Fibroblast of lung (primary cell): Measurements from ENCODE around the gene KASH5. TPM values are rescaled to one million over a fixed set of nuclear protein-coding genes. Genes with fewer than 3 reads are reported as not detected.

Experiments used
- DNase-seq, 2 donors: peaks; one replicate each; pipeline versions ENCODE4 v3.0.0 to v3.0.0-alpha.2; 2010; ENCODE audit warnings: low read depth in 2 of 2
- H2AFZ ChIP-seq: 2 replicates; pipeline ENCODE4 v1.5.1; 2012; ENCODE audit warnings: low read length, control low read depth, inconsistent platforms
- H3K27ac ChIP-seq: 2 replicates; pipeline ENCODE4 v1.5.1; 2011; ENCODE audit warnings: low read length, control low read depth; ENCODE audit not compliant: insufficient read depth
- H3K27me3 ChIP-seq: 2 replicates; pipeline ENCODE4 v1.5.1; 2011; ENCODE audit warnings: mild to moderate bottlenecking, low read length; ENCODE audit not compliant: control insufficient read depth, insufficient read depth
- H3K36me3 ChIP-seq: 2 replicates; pipeline ENCODE4 v1.5.1; 2011; ENCODE audit warnings: low read length; ENCODE audit not compliant: control insufficient read depth, insufficient read depth
- H3K4me1 ChIP-seq: 2 replicates; pipeline ENCODE4 v1.5.1; 2011; ENCODE audit warnings: low read length; ENCODE audit not compliant: control insufficient read depth, insufficient read depth; ENCODE audit errors: extremely low read depth
- H3K4me2 ChIP-seq: 2 replicates; pipeline ENCODE4 v1.5.1; 2011; ENCODE audit warnings: low read length, control low read depth; ENCODE audit not compliant: insufficient read depth; ENCODE audit errors: extremely low read depth
- H3K4me3 ChIP-seq, 4 experiments: fragments of 200-600 bp in 1 of 4; sonication (generic) in 1 of 4; replicated peaks in 1 of 4; 2 replicates each; pipeline ENCODE4 v1.5.1; 2011 to 2016; ENCODE audit warnings: low read length in 4 of 4, low read depth in 3 of 4, mild to moderate bottlenecking in 3 of 4, control low read depth in 2 of 4, inconsistent platforms in 1 of 4, mixed read lengths in 1 of 4; ENCODE audit not compliant: insufficient read depth in 1 of 4; ENCODE audit errors: control extremely low read depth in 1 of 4
- H3K79me2 ChIP-seq: 2 replicates; pipeline ENCODE4 v1.5.1; 2012; ENCODE audit warnings: mild to moderate bottlenecking, low read length, inconsistent platforms; ENCODE audit not compliant: control insufficient read depth, insufficient read depth
- H3K9ac ChIP-seq: 2 replicates; pipeline ENCODE4 v1.5.1; 2011; ENCODE audit warnings: mild to moderate bottlenecking, low read length, control low read depth; ENCODE audit not compliant: insufficient read depth
- H3K9me3 ChIP-seq: 2 replicates; pipeline ENCODE4 v1.5.1; 2012; ENCODE audit warnings: low read depth, low read length; ENCODE audit not compliant: control insufficient read depth, insufficient read depth
- H4K20me1 ChIP-seq: 2 replicates; pipeline ENCODE4 v1.5.1; 2011; ENCODE audit warnings: low read length; ENCODE audit not compliant: control insufficient read depth, insufficient read depth; ENCODE audit errors: extremely low read depth
- CTCF ChIP-seq, 2 donors: IDR thresholded peaks in 1 of 2; conservative IDR thresholded peaks in 1 of 2; 1 replicate in 1 of 2; 2 replicates in 1 of 2; pipeline ENCODE4 v1.5.1; 2011 to 2012; ENCODE audit warnings: low read length in 2 of 2, control low read depth in 1 of 2, inconsistent platforms in 1 of 2, low read depth in 1 of 2, mild to moderate bottlenecking in 1 of 2
- EZH2 ChIP-seq: IDR thresholded peaks from 2 replicates; pipeline ENCODE4 v1.5.1; 2012; ENCODE audit warnings: low read length, control low read depth, mild to moderate bottlenecking; ENCODE audit errors: missing control alignments
- polyA plus RNA-seq, 2 donors: library from polyadenylated mRNA; depleted of rRNA in 1 of 2; stranded (reverse) in 1 of 2; unstranded in 1 of 2; fragments of >200 nt; gene quantifications; 2 replicates each; pipeline ENCODE4 v1.2.1, GENCODE V29; 2011 to 2012; ENCODE audit warnings: missing spikeins in 1 of 2
- total RNA-seq: library from RNA; depleted of rRNA; stranded (reverse); fragments of >200 nt; gene quantifications from 2 replicates; pipeline ENCODE4 v1.2.1, GENCODE V29; 2014

Gene KASH5
- total and polyA plus RNA-seq, 2 donors (not counting 1 experiment from before 2014, with no cell fraction given): not detected

- Histone ChIP-seq H3K4me1 (peaks cover 3% of the 10 kb centered on the region), H3K36me3 (peaks cover 6% of the 10 kb centered on the region), H3K27ac (peak within 1 kb of the TSS; percentile 93), H3K4me2 (peak within 1 kb of the TSS; percentile 99), H3K79me2 (peaks cover 11% of the 10 kb centered on the region), H2AFZ (peak within 1 kb of the TSS; percentile 97), H3K4me3 (peak within 1 kb of the TSS; percentile 85 to 99 (median 94)), H3K9me3 (no peaks in the 10 kb centered on the region), H3K27me3 (no peaks in the 10 kb centered on the region), H4K20me1 (no peaks in the 10 kb centered on the region), H3K9ac (peak within 1 kb of the TSS; percentile 75)
- TF ChIP-seq EZH2 (no peak), CTCF (conservative IDR thresholded peaks at IDR 0.05 in 1 of 2, IDR thresholded peaks at IDR 0.05 in 1 of 2; ENCODE audit: low read depth in 1 of 2, low read length in 2 of 2) (peak; percentile 20 to 33)
- peak; percentile 99 for DNase-seq
Measured at GRCh38 chr19:49451430-49452181, 63.6 kb downstream of the KASH5 start, which contains the start of gene PIH1D1. Gene PIH1D1 (minus strand): TSS chr19:49451814. CDS start chr19:49451574, 240 bp downstream.

- H3K27ac ChIP-seq: peak within 1 kb of the TSS; percentile 93
- no peaks in the 10 kb centered on the region for H4K20me1 ChIP-seq
- no peak for TF ChIP-seq EZH2
- no peak for TF ChIP-seq CTCF (conservative IDR thresholded peaks at IDR 0.05 in 1 of 2, IDR thresholded peaks at IDR 0.05 in 1 of 2; ENCODE audit: low read depth in 1 of 2, low read length in 2 of 2)
- peak within 1 kb of the TSS; percentile 95 for H3K4me2 ChIP-seq
- H3K27me3 ChIP-seq: no peaks in the 10 kb centered on the region
- peak within 1 kb of the TSS; percentile 79 for H2AFZ ChIP-seq
- no peaks in the 10 kb centered on the region for H3K9me3 ChIP-seq
- peaks cover 11% of the 10 kb centered on the region for H3K79me2 ChIP-seq
- DNase-seq: peak; percentile 95 to 98
- H3K36me3 ChIP-seq: peaks cover 2% of the 10 kb centered on the region
- peaks cover 3% of the 10 kb centered on the region for H3K4me1 ChIP-seq
- peak within 1 kb of the TSS; percentile 70 to 97 (median 74) for H3K4me3 ChIP-seq
- H3K9ac ChIP-seq: peak within 1 kb of the TSS; percentile 84
Measured at GRCh38 chr19:49453013-49453756, 65.1 kb downstream of the KASH5 start, which contains the start of gene ALDH16A1. Gene ALDH16A1 (plus strand): TSS chr19:49453225. CDS start chr19:49453332, 107 bp downstream.

GRCh38 chr19:49453757-49454240 is 65.8 kb downstream of the KASH5 start:
- H3K27ac ChIP-seq: peak overlapping the region; percentile 93
- no peaks in the 10 kb centered on the region for H3K9me3 ChIP-seq
- H3K79me2 ChIP-seq: peaks cover 11% of the 10 kb centered on the region
- peaks cover 3% of the 10 kb centered on the region for H3K4me1 ChIP-seq
- peak overlapping the region; percentile 74 for H2AFZ ChIP-seq
- peak overlapping the region; percentile 84 for H3K9ac ChIP-seq
- peaks cover 2% of the 10 kb centered on the region for H3K36me3 ChIP-seq
- H3K27me3 ChIP-seq: no peaks in the 10 kb centered on the region
- no peak for DNase-seq
- H4K20me1 ChIP-seq: no peaks in the 10 kb centered on the region
- peak overlapping the region; percentile 70 to 84 (median 74) for H3K4me3 ChIP-seq
- TF ChIP-seq EZH2: no peak
- TF ChIP-seq CTCF (conservative IDR thresholded peaks at IDR 0.05 in 1 of 2, IDR thresholded peaks at IDR 0.05 in 1 of 2; ENCODE audit: low read depth in 1 of 2, low read length in 2 of 2): no peak
- H3K4me2 ChIP-seq: peak overlapping the region; percentile 95
